Measurements from ENCODE around the gene DAB1.

DAB1 gene

GRCh38 chr1:57423656-57424211 is at the start of gene DAB1:
DAB1 (minus strand) TSS chr1:57424060; CDS start chr1:57291030, 133,030 bp downstream.
- no peak for DNase-seq (ENCODE audit: low read depth in 2 of 2)

- DNase-seq (ENCODE audit: low read depth in 2 of 2) = no peak
These were observed 49.6 kb upstream of the DAB1 start for GRCh38 chr1:57473448-57473847.

GRCh38 chr1:57471995-57472394 is 48.1 kb upstream of the DAB1 start:
- no peak for DNase-seq (ENCODE audit: low read depth in 2 of 2)

- DNase-seq (ENCODE audit: low read depth in 2 of 2) = no peak
These were observed 46.2 kb upstream of the DAB1 start for GRCh38 chr1:57470036-57470435.

GRCh38 chr1:57468641-57469523 is 45.0 kb upstream of the DAB1 start:
- no peak for DNase-seq (ENCODE audit: low read depth in 2 of 2)

- no peak for DNase-seq (ENCODE audit: low read depth in 2 of 2)
These were observed 44.0 kb upstream of the DAB1 start for GRCh38 chr1:57467830-57468229.

- DNase-seq (ENCODE audit: low read depth in 2 of 2) = no peak
These were observed 40.9 kb upstream of the DAB1 start for GRCh38 chr1:57464756-57465155.

- DNase-seq (ENCODE audit: low read depth in 2 of 2) = no peak
These were observed 39.5 kb upstream of the DAB1 start for GRCh38 chr1:57463343-57463742.

- DNase-seq (ENCODE audit: low read depth in 2 of 2) = no peak
These were observed 37.5 kb upstream of the DAB1 start for GRCh38 chr1:57461405-57461804.

GRCh38 chr1:57451516-57451915 is 27.7 kb upstream of the DAB1 start:
- no peak for DNase-seq (ENCODE audit: low read depth in 2 of 2)

- no peak for DNase-seq (ENCODE audit: low read depth in 2 of 2)
These were observed 27.1 kb upstream of the DAB1 start for GRCh38 chr1:57450981-57451380.

- no peak for DNase-seq (ENCODE audit: low read depth in 2 of 2)
These were observed 23.7 kb upstream of the DAB1 start for GRCh38 chr1:57447551-57447950.

GRCh38 chr1:57443004-57443403 is 19.1 kb upstream of the DAB1 start:
- no peak for DNase-seq (ENCODE audit: low read depth in 2 of 2)

GRCh38 chr1:57440096-57440495 is 16.2 kb upstream of the DAB1 start:
- DNase-seq (ENCODE audit: low read depth in 2 of 2) = no peak

- DNase-seq (ENCODE audit: low read depth in 2 of 2) = no peak
These were observed 7.5 kb upstream of the DAB1 start for GRCh38 chr1:57431400-57431799.

GRCh38 chr1:57424231-57425027 is 569 bp upstream of the DAB1 start:
- DNase-seq (ENCODE audit: low read depth in 2 of 2) = no peak

GRCh38 chr1:57423135-57423655 is 665 bp downstream of the DAB1 start:
- no peak for DNase-seq (ENCODE audit: low read depth in 2 of 2)

GRCh38 chr1:57422271-57423134 is 1.4 kb downstream of the DAB1 start:
- DNase-seq (ENCODE audit: low read depth in 2 of 2) = no peak

- no peak for DNase-seq (ENCODE audit: low read depth in 2 of 2)
These were observed 2.1 kb downstream of the DAB1 start for GRCh38 chr1:57421806-57422205.

- DNase-seq (ENCODE audit: low read depth in 2 of 2) = no peak
These were observed 2.7 kb downstream of the DAB1 start for GRCh38 chr1:57420981-57421785.

- DNase-seq (ENCODE audit: low read depth in 2 of 2) = no peak
These were observed 4.9 kb downstream of the DAB1 start for GRCh38 chr1:57418971-57419370.
